NT2/D1 (cell line): ENCODE measurements around the gene TUB.

Experiments
- SUZ12 ChIP-seq: IDR thresholded peaks from 2 replicates; pipeline ENCODE4 v1.6.1; 2011; ENCODE audit not compliant: insufficient read length, insufficient read depth; ENCODE audit errors: extremely low read depth
- YY1 ChIP-seq: IDR thresholded peaks from 2 replicates; pipeline ENCODE4 v1.6.1; 2011; ENCODE audit not compliant: insufficient read length, insufficient read depth
- ZNF274 ChIP-seq: IDR thresholded peaks from 2 replicates; pipeline ENCODE4 v1.6.1; 2011; ENCODE audit warnings: mild to moderate bottlenecking, low read depth, low read length

DNA sequence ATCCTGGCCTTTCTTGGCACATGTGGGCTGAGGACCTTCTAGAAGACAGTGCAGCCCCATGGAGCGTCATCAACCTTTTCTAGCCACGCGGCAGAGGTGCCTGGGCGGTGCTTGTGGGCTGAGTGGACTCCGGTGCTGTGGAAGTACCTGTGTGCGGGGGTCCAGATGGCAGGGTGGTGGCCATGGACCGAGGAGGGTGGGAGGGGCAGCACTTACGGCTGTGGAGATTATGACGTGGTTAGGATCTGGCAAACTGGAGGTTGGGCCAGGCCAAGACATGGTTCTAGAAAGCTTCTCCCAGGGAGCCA, 2.0 kb downstream of the TUB start:
- TF ChIP-seq ZNF274 (no peak), YY1 (no peak), SUZ12 (no peak)
